HEK293 (cell line): Measurements from ENCODE around the gene RBPJL.

Source experiments
- CTCF ChIA-PET: fragments of 350-600 bp; formaldehyde crosslinking; extraction: SDS; loops from one replicate; lab custom pipeline; 2021; ENCODE audit warnings: antibody characterized with exemption; lab: Yijun Ruan, JAX
- POLR2A ChIA-PET: fragments of 300-600 bp; formaldehyde crosslinking; extraction: SDS; loops from one replicate; lab custom pipeline; 2020; ENCODE audit warnings: antibody characterized with exemption, inconsistent platforms; lab: Yijun Ruan, JAX
- H3K27ac ChIP-seq: fragments of 200-500 bp; sonication (Bioruptor generic); 2 replicates; pipeline ENCODE4 v1.5.1; 2014; ENCODE audit warnings: low read depth, low read length, control low read depth, inconsistent platforms; ENCODE audit errors: extremely low read depth
- H3K36me3 ChIP-seq, 2 experiments: fragments of 200-500 bp in 1 of 2; sonication (Bioruptor generic) in 1 of 2; 1 replicate in 1 of 2; 2 replicates in 1 of 2; pipeline ENCODE4 v1.5.1; 2014 to 2017; ENCODE audit warnings: inconsistent platforms in 2 of 2, low read length in 2 of 2; ENCODE audit not compliant: control insufficient read depth in 2 of 2, insufficient read depth in 1 of 2
- H3K4me1 ChIP-seq: fragments of 200-500 bp; sonication (Bioruptor generic); 2 replicates; pipeline ENCODE4 v1.5.1; 2014; ENCODE audit warnings: mild to moderate bottlenecking, low read length, inconsistent platforms; ENCODE audit not compliant: control insufficient read depth, insufficient read depth
- H3K4me3 ChIP-seq: 2 replicates; pipeline ENCODE4 v1.5.1; 2011; ENCODE audit warnings: low read depth, mild to moderate bottlenecking, control low read depth, low read length, moderate library complexity
- H3K9me3 ChIP-seq: fragments of 200-500 bp; sonication (Bioruptor generic); 2 replicates; pipeline ENCODE4 v1.5.1; 2014; ENCODE audit warnings: low read depth, low read length, inconsistent platforms; ENCODE audit not compliant: control insufficient read depth, insufficient read depth
- FEZF1 ChIP-seq: fragments of 450-650 bp; formaldehyde crosslinking; IDR thresholded peaks from 2 replicates; pipeline ENCODE4 v1.5.1; 2016; ENCODE audit warnings: missing biosample characterization, missing genetic modification characterization
- HOXC10 ChIP-seq: sonication (generic); formaldehyde crosslinking; IDR thresholded peaks from 2 replicates; pipeline ENCODE4 v1.8.1; 2023; ENCODE audit warnings: mild to moderate bottlenecking, missing genetic modification reagents
- IKZF3 ChIP-seq: fragments of 450-650 bp; IDR thresholded peaks from 2 replicates; pipeline ENCODE4 v1.5.0; 2018; ENCODE audit warnings: missing biosample characterization, mild to moderate bottlenecking, missing genetic modification characterization, moderate library complexity
- MYNN ChIP-seq: fragments of 450-650 bp; formaldehyde crosslinking; IDR thresholded peaks from 2 replicates; pipeline ENCODE4 v1.5.1; 2016; ENCODE audit warnings: missing biosample characterization, missing genetic modification characterization, borderline replicate concordance
- SCRT1 ChIP-seq: fragments of 450-650 bp; formaldehyde crosslinking; IDR thresholded peaks from 2 replicates; pipeline ENCODE4 v1.5.1; 2016; ENCODE audit warnings: missing biosample characterization, missing genetic modification characterization, borderline replicate concordance
- ZBTB1 ChIP-seq: fragments of 450-650 bp; formaldehyde crosslinking; IDR thresholded peaks from 2 replicates; pipeline ENCODE4 v1.5.1; 2016; ENCODE audit warnings: missing biosample characterization, missing genetic modification characterization
- ZBTB8A ChIP-seq: fragments of 450-650 bp; formaldehyde crosslinking; IDR thresholded peaks from 2 replicates; pipeline ENCODE4 v1.5.1; 2016; ENCODE audit warnings: missing biosample characterization, missing genetic modification characterization
- ZIC2 ChIP-seq: fragments of 450-650 bp; formaldehyde crosslinking; IDR thresholded peaks from 2 replicates; pipeline ENCODE4 v1.5.1; 2016; ENCODE audit warnings: missing biosample characterization, missing genetic modification characterization
- ZNF184 ChIP-seq: fragments of 450-650 bp; IDR thresholded peaks from 2 replicates; pipeline ENCODE4 v1.5.1; 2018; ENCODE audit warnings: missing biosample characterization, mild to moderate bottlenecking, missing genetic modification characterization
- ZNF266 ChIP-seq: fragments of 450-650 bp; formaldehyde crosslinking; IDR thresholded peaks from 2 replicates; pipeline ENCODE4 v1.5.1; 2016; ENCODE audit warnings: missing biosample characterization, missing genetic modification characterization, low read depth
- ZNF302 ChIP-seq: fragments of 450-650 bp; formaldehyde crosslinking; IDR thresholded peaks from 2 replicates; pipeline ENCODE4 v1.5.1; 2016; ENCODE audit warnings: missing biosample characterization, missing genetic modification characterization, low read depth
- ZNF350 ChIP-seq: fragments of 450-650 bp; formaldehyde crosslinking; IDR thresholded peaks from 2 replicates; pipeline ENCODE4 v1.5.0; 2017; ENCODE audit warnings: missing biosample characterization, mild to moderate bottlenecking, missing genetic modification characterization
- ZNF394 ChIP-seq: fragments of 450-650 bp; formaldehyde crosslinking; IDR thresholded peaks from 2 replicates; pipeline ENCODE4 v1.5.1; 2016; ENCODE audit warnings: missing biosample characterization, missing genetic modification characterization, mild to moderate bottlenecking, moderate library complexity, borderline replicate concordance
- ZNF416 ChIP-seq: fragments of 450-650 bp; formaldehyde crosslinking; IDR thresholded peaks from 2 replicates; pipeline ENCODE4 v1.5.1; 2016; ENCODE audit warnings: missing biosample characterization, missing genetic modification characterization
- ZNF473 ChIP-seq: fragments of 450-650 bp; formaldehyde crosslinking; IDR thresholded peaks from 2 replicates; pipeline ENCODE4 v1.5.1; 2017; ENCODE audit warnings: missing biosample characterization, missing genetic modification characterization
- ZNF510 ChIP-seq: fragments of 450-650 bp; formaldehyde crosslinking; IDR thresholded peaks from 2 replicates; pipeline ENCODE4 v1.5.1; 2018; ENCODE audit warnings: mild to moderate bottlenecking, missing genetic modification characterization, missing biosample characterization; ENCODE audit not compliant: insufficient replicate concordance
- ZNF530 ChIP-seq: fragments of 450-650 bp; formaldehyde crosslinking; IDR thresholded peaks from 2 replicates; pipeline ENCODE4 v1.5.1; 2016; ENCODE audit warnings: low read depth, missing biosample characterization, missing genetic modification characterization
- ZNF610 ChIP-seq: fragments of 450-650 bp; formaldehyde crosslinking; IDR thresholded peaks from 2 replicates; pipeline ENCODE4 v1.5.1; 2016; ENCODE audit warnings: missing biosample characterization, missing genetic modification characterization, borderline replicate concordance
- ZNF621 ChIP-seq: fragments of 450-650 bp; formaldehyde crosslinking; IDR thresholded peaks from 2 replicates; pipeline ENCODE4 v1.5.1; 2017; ENCODE audit warnings: missing biosample characterization, missing genetic modification characterization
- ZNF654 ChIP-seq: fragments of 450-650 bp; formaldehyde crosslinking; IDR thresholded peaks from 2 replicates; pipeline ENCODE4 v1.5.1; 2016; ENCODE audit warnings: low read depth, missing biosample characterization, missing genetic modification characterization
- ZNF677 ChIP-seq: fragments of 450-650 bp; IDR thresholded peaks from 2 replicates; pipeline ENCODE4 v1.5.0; 2018; ENCODE audit warnings: missing biosample characterization, mild to moderate bottlenecking, missing genetic modification characterization, moderate library complexity
- ZNF768 ChIP-seq: fragments of 450-650 bp; formaldehyde crosslinking; IDR thresholded peaks from 2 replicates; pipeline ENCODE4 v1.5.1; 2018; ENCODE audit warnings: missing biosample characterization, mild to moderate bottlenecking, missing genetic modification characterization
- ZNF777 ChIP-seq: fragments of 450-650 bp; formaldehyde crosslinking; IDR thresholded peaks from 2 replicates; pipeline ENCODE4 v1.5.1; 2017; ENCODE audit warnings: missing biosample characterization, missing genetic modification characterization, borderline replicate concordance
- ZNF785 ChIP-seq: fragments of 450-650 bp; formaldehyde crosslinking; IDR thresholded peaks from 2 replicates; pipeline ENCODE4 v1.5.1; 2016; ENCODE audit warnings: missing biosample characterization, missing genetic modification characterization
- ZNF792 ChIP-seq: fragments of 450-650 bp; formaldehyde crosslinking; IDR thresholded peaks from 2 replicates; pipeline ENCODE4 v1.5.1; 2016; ENCODE audit warnings: missing biosample characterization, missing genetic modification characterization
- ZNF843 ChIP-seq: fragments of 450-650 bp; formaldehyde crosslinking; IDR thresholded peaks from 2 replicates; pipeline ENCODE4 v1.5.1; 2016; ENCODE audit warnings: missing biosample characterization, missing genetic modification characterization
- ZSCAN30 ChIP-seq: fragments of 450-650 bp; IDR thresholded peaks from 2 replicates; pipeline ENCODE4 v1.5.1; 2018; ENCODE audit warnings: missing biosample characterization, mild to moderate bottlenecking, missing genetic modification characterization, moderate library complexity
- TF ChIP-seq, protein P1 (sequence below): fragments of 450-650 bp; formaldehyde crosslinking; IDR thresholded peaks from 2 replicates; pipeline ENCODE4 v1.5.1; 2016; ENCODE audit warnings: missing biosample characterization, missing genetic modification characterization
- TF ChIP-seq, protein P2 (sequence below): fragments of 450-650 bp; formaldehyde crosslinking; IDR thresholded peaks from 2 replicates; pipeline ENCODE4 v1.5.1; 2016; ENCODE audit warnings: missing biosample characterization, missing genetic modification characterization
- TF ChIP-seq, protein P3 (sequence below): fragments of 450-650 bp; formaldehyde crosslinking; IDR thresholded peaks from 2 replicates; pipeline ENCODE4 v1.5.1; 2016; ENCODE audit warnings: missing biosample characterization, missing genetic modification characterization
- TF ChIP-seq, protein P4 (sequence below): IDR thresholded peaks from 2 replicates; pipeline ENCODE4 v1.6.1; 2011; ENCODE audit warnings: mild to moderate bottlenecking, low read depth, low read length, borderline replicate concordance

Gene RBPJL

DNA sequence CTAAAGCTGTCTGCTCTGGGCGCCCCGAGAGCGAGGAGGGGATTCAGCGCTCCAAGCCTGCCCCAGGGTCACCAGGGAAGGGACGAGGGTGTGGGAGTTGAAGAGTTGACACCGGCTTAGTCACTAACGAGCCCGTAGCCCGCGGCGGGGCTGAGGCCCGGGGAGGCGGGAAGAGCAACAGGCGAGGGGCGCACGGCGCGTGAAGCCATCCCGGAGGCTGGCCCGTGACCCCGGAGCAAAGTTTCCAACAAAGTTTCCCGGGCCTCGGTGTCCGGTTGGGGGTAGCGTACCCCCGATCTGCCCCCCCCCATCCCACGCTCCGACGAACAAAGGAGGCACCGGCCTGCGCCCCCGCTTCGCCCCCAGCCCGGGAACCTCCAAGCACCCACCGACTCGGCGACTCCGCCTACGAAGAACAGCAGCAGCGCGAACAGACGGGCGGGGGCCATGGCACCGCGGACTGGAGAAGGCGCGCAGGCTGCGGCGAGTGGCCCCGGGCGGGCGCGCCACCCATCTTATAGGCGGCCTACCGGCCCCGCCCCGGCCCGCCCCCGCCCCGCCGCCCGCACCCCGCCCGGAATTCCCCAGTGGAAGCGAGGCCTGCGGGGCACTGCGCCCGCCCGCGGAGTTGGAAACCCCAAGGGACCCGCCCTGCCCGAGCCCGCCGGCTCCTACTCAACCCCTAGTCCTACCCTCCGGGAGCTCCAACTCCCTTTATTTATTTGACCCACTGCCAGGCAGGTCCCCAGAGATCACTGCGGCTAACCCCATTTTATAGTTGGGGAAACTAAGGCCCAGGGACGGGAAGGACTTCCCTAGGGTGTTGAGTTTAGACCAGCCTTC, 41.5 kb downstream of the RBPJL start, which contains the start of gene SDC4 (continued):
- TF ChIP-seq, protein P1, sequence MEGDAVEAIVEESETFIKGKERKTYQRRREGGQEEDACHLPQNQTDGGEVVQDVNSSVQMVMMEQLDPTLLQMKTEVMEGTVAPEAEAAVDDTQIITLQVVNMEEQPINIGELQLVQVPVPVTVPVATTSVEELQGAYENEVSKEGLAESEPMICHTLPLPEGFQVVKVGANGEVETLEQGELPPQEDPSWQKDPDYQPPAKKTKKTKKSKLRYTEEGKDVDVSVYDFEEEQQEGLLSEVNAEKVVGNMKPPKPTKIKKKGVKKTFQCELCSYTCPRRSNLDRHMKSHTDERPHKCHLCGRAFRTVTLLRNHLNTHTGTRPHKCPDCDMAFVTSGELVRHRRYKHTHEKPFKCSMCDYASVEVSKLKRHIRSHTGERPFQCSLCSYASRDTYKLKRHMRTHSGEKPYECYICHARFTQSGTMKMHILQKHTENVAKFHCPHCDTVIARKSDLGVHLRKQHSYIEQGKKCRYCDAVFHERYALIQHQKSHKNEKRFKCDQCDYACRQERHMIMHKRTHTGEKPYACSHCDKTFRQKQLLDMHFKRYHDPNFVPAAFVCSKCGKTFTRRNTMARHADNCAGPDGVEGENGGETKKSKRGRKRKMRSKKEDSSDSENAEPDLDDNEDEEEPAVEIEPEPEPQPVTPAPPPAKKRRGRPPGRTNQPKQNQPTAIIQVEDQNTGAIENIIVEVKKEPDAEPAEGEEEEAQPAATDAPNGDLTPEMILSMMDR, result no peak
- TF ChIP-seq ZNF266 (no peak), IKZF3 (peak; percentile 89), ZNF777 (tag by site-specific recombination) (peak; percentile 57; the same call in 1 of the 2 replicates), ZNF654 (tag by site-specific recombination) (no peak), FEZF1 (tag by site-specific recombination) (no peak), ZSCAN30 (tag by site-specific recombination) (0 out of 2 replicates have a peak, but pooled peaks have one; percentile 6), SCRT1 (tag by site-specific recombination) (peak; percentile 86; the same call in 1 of the 2 replicates), ZNF394 (tag by site-specific recombination) (peak; percentile 53; the same call in 1 of the 2 replicates), ZNF768 (no peak), ZNF677 (no peak), ZBTB1 (tag by site-specific recombination) (no peak), ZNF416 (no peak), HOXC10 (CRISPR knock-in tag) (no peak), ZBTB8A (peak; percentile 82), ZNF792 (tag by site-specific recombination) (no peak), ZNF302 (tag by site-specific recombination) (no peak), ZNF530 (tag by site-specific recombination) (no peak)
- TF ChIP-seq, protein P2, sequence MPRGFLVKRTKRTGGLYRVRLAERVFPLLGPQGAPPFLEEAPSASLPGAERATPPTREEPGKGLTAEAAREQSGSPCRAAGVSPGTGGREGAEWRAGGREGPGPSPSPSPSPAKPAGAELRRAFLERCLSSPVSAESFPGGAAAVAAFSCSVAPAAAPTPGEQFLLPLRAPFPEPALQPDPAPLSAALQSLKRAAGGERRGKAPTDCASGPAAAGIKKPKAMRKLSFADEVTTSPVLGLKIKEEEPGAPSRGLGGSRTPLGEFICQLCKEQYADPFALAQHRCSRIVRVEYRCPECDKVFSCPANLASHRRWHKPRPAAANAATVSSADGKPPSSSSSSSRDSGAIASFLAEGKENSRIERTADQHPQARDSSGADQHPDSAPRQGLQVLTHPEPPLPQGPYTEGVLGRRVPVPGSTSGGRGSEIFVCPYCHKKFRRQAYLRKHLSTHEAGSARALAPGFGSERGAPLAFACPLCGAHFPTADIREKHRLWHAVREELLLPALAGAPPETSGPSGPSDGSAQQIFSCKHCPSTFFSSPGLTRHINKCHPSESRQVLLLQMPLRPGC, result 0 out of 2 replicates have a peak, but pooled peaks have one; percentile 11
- TF ChIP-seq, protein P3, sequence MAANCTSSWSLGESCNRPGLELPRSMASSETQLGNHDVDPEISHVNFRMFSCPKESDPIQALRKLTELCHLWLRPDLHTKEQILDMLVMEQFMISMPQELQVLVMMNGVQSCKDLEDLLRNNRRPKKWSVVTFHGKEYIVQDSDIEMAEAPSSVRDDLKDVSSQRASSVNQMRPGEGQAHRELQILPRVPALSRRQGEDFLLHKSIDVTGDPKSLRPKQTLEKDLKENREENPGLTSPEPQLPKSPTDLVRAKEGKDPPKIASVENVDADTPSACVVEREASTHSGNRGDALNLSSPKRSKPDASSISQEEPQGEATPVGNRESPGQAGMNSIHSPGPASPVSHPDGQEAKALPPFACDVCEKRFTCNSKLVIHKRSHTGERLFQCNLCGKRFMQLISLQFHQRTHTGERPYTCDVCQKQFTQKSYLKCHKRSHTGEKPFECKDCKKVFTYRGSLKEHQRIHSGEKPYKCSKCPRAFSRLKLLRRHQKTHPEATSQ, result no peak

DNA sequence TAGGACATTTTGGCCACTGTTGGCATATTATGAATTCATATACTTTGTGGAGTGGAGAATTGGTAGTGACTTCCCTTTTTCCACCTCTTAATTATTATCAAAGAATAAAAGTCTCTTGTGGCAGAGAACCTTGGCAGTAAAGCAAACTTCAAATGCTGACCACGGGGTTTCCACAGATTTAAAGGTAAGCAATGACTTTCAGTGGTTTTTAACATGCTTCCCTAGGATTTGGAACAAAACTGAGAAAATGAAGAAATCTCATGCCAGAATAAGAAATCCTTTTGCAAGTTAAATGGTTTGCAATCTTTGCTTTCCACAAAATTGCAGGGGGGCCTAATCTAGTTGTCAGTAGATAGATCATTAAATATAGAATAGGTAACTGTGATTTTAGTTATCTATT, 43.6 kb downstream of the RBPJL start:
- Histone ChIP-seq H3K36me3 (no peaks in the 10 kb centered on the region), H3K9me3 (no peaks in the 10 kb centered on the region), H3K27ac (no peak overlapping the region), H3K4me1 (peaks cover 10% of the 10 kb centered on the region), H3K4me3 (no peak overlapping the region)
- POLR2A ChIA-PET, result interaction anchor here (3.7 kb wide), 1 partner anchor 13 kb away, joined by 12 read pairs; the partner anchor contains the start of gene SYS1
- CTCF ChIA-PET, result interaction anchor here (1.3 to 1.9 kb wide), 2 partner anchors 13 to 31 kb away, joined by 3 to 5 read pairs; partner anchors contain the start of gene SYS1
- TF ChIP-seq, protein P4, sequence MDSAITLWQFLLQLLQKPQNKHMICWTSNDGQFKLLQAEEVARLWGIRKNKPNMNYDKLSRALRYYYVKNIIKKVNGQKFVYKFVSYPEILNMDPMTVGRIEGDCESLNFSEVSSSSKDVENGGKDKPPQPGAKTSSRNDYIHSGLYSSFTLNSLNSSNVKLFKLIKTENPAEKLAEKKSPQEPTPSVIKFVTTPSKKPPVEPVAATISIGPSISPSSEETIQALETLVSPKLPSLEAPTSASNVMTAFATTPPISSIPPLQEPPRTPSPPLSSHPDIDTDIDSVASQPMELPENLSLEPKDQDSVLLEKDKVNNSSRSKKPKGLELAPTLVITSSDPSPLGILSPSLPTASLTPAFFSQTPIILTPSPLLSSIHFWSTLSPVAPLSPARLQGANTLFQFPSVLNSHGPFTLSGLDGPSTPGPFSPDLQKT, result no peak
- no peak for TF ChIP-seq ZNF510 (tag by site-specific recombination)
- no peak for TF ChIP-seq ZNF610
- no peak for TF ChIP-seq ZIC2 (tag by site-specific recombination)
- no peak for TF ChIP-seq ZNF843 (tag by site-specific recombination)
- TF ChIP-seq, protein P3, result no peak
- no peak for TF ChIP-seq ZNF621 (tag by site-specific recombination)
- no peak for TF ChIP-seq ZNF184 (tag by site-specific recombination)
- TF ChIP-seq ZNF785 (tag by site-specific recombination), result no peak
- no peak for TF ChIP-seq ZNF473 (tag by site-specific recombination)
- no peak for TF ChIP-seq MYNN (tag by site-specific recombination)
- no peak for TF ChIP-seq ZNF350 (tag by site-specific recombination)
